ENCODE results near the gene NR0B2. TPM values are rescaled to one million over a fixed set of nuclear protein-coding genes. Genes with fewer than 3 reads are reported as not detected.
"Not testable (repeated sequence)": the region's sequence is repeated elsewhere in the genome, so short reads cannot be mapped to it uniquely, and the experiment has no call there.

NR0B2 gene
- total RNA-seq, 2 donors from 2014 or later = 10.6 to 19.0 TPM

- H3K4me3 ChIP-seq = no peak overlapping the region
- DNase-seq (ENCODE audit: low spot score) = no peak
- no peak overlapping the region for H3K27ac ChIP-seq
- peaks cover 90% of the 10 kb centered on the region for H3K36me3 ChIP-seq
- TF ChIP-seq CTCF (IDR thresholded peaks at IDR 0.05) = no peak
- H3K4me1 ChIP-seq = peaks cover 0 to under 1% of the 10 kb centered on the region in 2 donors
- no peaks in the 10 kb centered on the region for H3K9me3 ChIP-seq
- no peaks in the 10 kb centered on the region for H3K27me3 ChIP-seq
Observed at GRCh38 chr1:26882696-26883463, 30.9 kb downstream of the NR0B2 start.

- DNase-seq (ENCODE audit: low spot score); H3K9me3 ChIP-seq; H3K4me3 ChIP-seq; H3K27me3 ChIP-seq; H3K27ac ChIP-seq; H3K4me1 ChIP-seq: not testable (repeated sequence)
- peaks cover 85% of the 10 kb centered on the region for H3K36me3 ChIP-seq
Observed at GRCh38 chr1:26881611-26882010, 32.2 kb downstream of the NR0B2 start.

GRCh38 chr1:26879793-26880192, 34.0 kb downstream of the NR0B2 start:
- DNase-seq (ENCODE audit: low spot score) = no peak
- H3K27me3 ChIP-seq = no peaks in the 10 kb centered on the region
- H3K4me1 ChIP-seq = peaks cover 0 to 6% of the 10 kb centered on the region in 2 donors
- H3K36me3 ChIP-seq = peaks cover 76% of the 10 kb centered on the region
- no peaks in the 10 kb centered on the region for H3K9me3 ChIP-seq
- H3K4me3 ChIP-seq = no peak overlapping the region
- TF ChIP-seq CTCF (IDR thresholded peaks at IDR 0.05) = no peak
- H3K27ac ChIP-seq = no peak overlapping the region

- no peaks in the 10 kb centered on the region for H3K27me3 ChIP-seq
- TF ChIP-seq CTCF (IDR thresholded peaks at IDR 0.05) = no peak
- peaks cover 52% of the 10 kb centered on the region for H3K36me3 ChIP-seq
- no peak overlapping the region for H3K4me3 ChIP-seq
- H3K4me1 ChIP-seq = peaks cover 0 to 6% of the 10 kb centered on the region in 2 donors
- no peaks in the 10 kb centered on the region for H3K9me3 ChIP-seq
- H3K27ac ChIP-seq = no peak overlapping the region
- no peak for DNase-seq (ENCODE audit: low spot score)
Observed at GRCh38 chr1:26877326-26877725, 36.4 kb downstream of the NR0B2 start.

GRCh38 chr1:26874896-26875295, 38.9 kb downstream of the NR0B2 start:
- H3K4me3 ChIP-seq = no peak overlapping the region
- no peak for DNase-seq (ENCODE audit: low spot score)
- no peaks in the 10 kb centered on the region for H3K27me3 ChIP-seq
- H3K36me3 ChIP-seq = peaks cover 27% of the 10 kb centered on the region
- no peaks in the 10 kb centered on the region for H3K9me3 ChIP-seq
- no peak overlapping the region for H3K27ac ChIP-seq
- H3K4me1 ChIP-seq = peaks cover 0 to 6% of the 10 kb centered on the region in 2 donors
- no peak for TF ChIP-seq CTCF (IDR thresholded peaks at IDR 0.05)

GRCh38 chr1:26873097-26873496, 40.7 kb downstream of the NR0B2 start:
- peaks cover 12% of the 10 kb centered on the region for H3K36me3 ChIP-seq
- not testable (repeated sequence) for H3K27ac ChIP-seq; H3K4me3 ChIP-seq; DNase-seq (ENCODE audit: low spot score); H3K9me3 ChIP-seq; H3K4me1 ChIP-seq; H3K27me3 ChIP-seq
